ENCODE results near the gene AGPAT3.

AGPAT3 gene

GRCh38 chr21:43959231-43960116, 94.5 kb downstream of the AGPAT3 start:
- no peak for DNase-seq

- no peak for DNase-seq
Measured at GRCh38 chr21:43961382-43961909, 96.4 kb downstream of the AGPAT3 start.

GRCh38 chr21:43965911-43966585, 101.0 kb downstream of the AGPAT3 start:
- no peak for DNase-seq

GRCh38 chr21:43966946-43967512, 102.0 kb downstream of the AGPAT3 start:
- no peak for DNase-seq

GRCh38 chr21:43967981-43968380, 103.0 kb downstream of the AGPAT3 start:
- DNase-seq, result no peak

- DNase-seq, result no peak
Measured at GRCh38 chr21:43968410-43969114, 103.5 kb downstream of the AGPAT3 start.

GRCh38 chr21:43969115-43969444, 104.1 kb downstream of the AGPAT3 start:
- DNase-seq, result no peak

GRCh38 chr21:43970551-43970950, 105.5 kb downstream of the AGPAT3 start:
- DNase-seq, result no peak

- no peak for DNase-seq
Measured at GRCh38 chr21:43971201-43971991, 106.4 kb downstream of the AGPAT3 start.

- DNase-seq, result no peak
Measured at GRCh38 chr21:43971992-43972255, 106.9 kb downstream of the AGPAT3 start.

- DNase-seq, result no peak
Measured at GRCh38 chr21:43972850-43973633, 108.0 kb downstream of the AGPAT3 start.

- no peak for DNase-seq
Measured at GRCh38 chr21:43973634-43973955, 108.6 kb downstream of the AGPAT3 start.

- DNase-seq, result no peak
Measured at GRCh38 chr21:43974791-43975468, 109.9 kb downstream of the AGPAT3 start.

GRCh38 chr21:43975469-43976098, 110.6 kb downstream of the AGPAT3 start:
- peak; percentile 78 for DNase-seq

GRCh38 chr21:43976661-43977060, 111.6 kb downstream of the AGPAT3 start:
- no peak for DNase-seq

- no peak for DNase-seq
Measured at GRCh38 chr21:43978060-43978459, 113.0 kb downstream of the AGPAT3 start.

- DNase-seq, result no peak
Measured at GRCh38 chr21:43979654-43980053, 114.6 kb downstream of the AGPAT3 start.

GRCh38 chr21:43981151-43981870, 116.3 kb downstream of the AGPAT3 start:
- DNase-seq, result no peak

GRCh38 chr21:43981871-43982210, 116.8 kb downstream of the AGPAT3 start:
- DNase-seq, result no peak

- DNase-seq, result no peak
Measured at GRCh38 chr21:43982489-43983078, 117.6 kb downstream of the AGPAT3 start.

All from RPMI8226 (cell line).